Measurements from ENCODE around the gene NAE1. TPM values are rescaled to one million over a fixed set of nuclear protein-coding genes. Genes with fewer than 3 reads are reported as not detected.

Gene NAE1
- total RNA-seq, 1 donor from 2014 or later: 397 TPM

- Histone ChIP-seq H3K79me2 (ENCODE audit: low read depth) (no peaks in the 10 kb centered on the region), H3K36me3 (no peaks in the 10 kb centered on the region), H3K4me3 (no peak overlapping the region), H3K27me3 (peaks cover 5% of the 10 kb centered on the region), H4K20me1 (ENCODE audit: low read depth) (no peaks in the 10 kb centered on the region), H3K9ac (no peak overlapping the region), H2AFZ (replicated peaks) (no peak overlapping the region), H3K4me2 (no peak overlapping the region), H3F3A (ENCODE audit: low read depth) (no peaks in the 10 kb centered on the region), H3K9me3 (ENCODE audit: low read depth) (no peaks in the 10 kb centered on the region), H3K4me1 (no peaks in the 10 kb centered on the region), H3K27ac (no peak overlapping the region)
- DNase-seq (ENCODE audit: low spot score): no peak
- Mint-ChIP-seq H3K27me3 (ENCODE audit: insufficient read depth, low read depth) (no peaks in the 10 kb centered on the region), H3K4me3 (no peak overlapping the region), H3K4me1 (no peaks in the 10 kb centered on the region), H3K9me3 (no peaks in the 10 kb centered on the region), H3K27ac (no peak overlapping the region), H3K36me3 (no peaks in the 10 kb centered on the region)
- TF ChIP-seq EZH2 (IDR thresholded peaks at IDR 0.05) (no peak), EZH2phosphoT487 (IDR thresholded peaks at IDR 0.05) (no peak), CTCF (IDR thresholded peaks at IDR 0.05) (peak; percentile 9)
These were observed 72.7 kb downstream of the NAE1 start for GRCh38 chr16:66758086-66758485.

- H4K20me1 ChIP-seq (ENCODE audit: low read depth): peaks cover 12% of the 10 kb centered on the region
- Mint-ChIP-seq H3K9me3 (no peaks in the 10 kb centered on the region), H3K27ac (no peak overlapping the region), H3K36me3 (peaks cover 6% of the 10 kb centered on the region), H3K27me3 (ENCODE audit: insufficient read depth, low read depth) (peaks cover 4% of the 10 kb centered on the region), H3K4me1 (peaks cover 10% of the 10 kb centered on the region), H3K4me3 (no peak overlapping the region)
- peaks cover 17% of the 10 kb centered on the region for H3K79me2 ChIP-seq (ENCODE audit: low read depth)
- no peaks in the 10 kb centered on the region for H3K9me3 ChIP-seq (ENCODE audit: low read depth)
- no peak overlapping the region for H3K27ac ChIP-seq
- no peak for TF ChIP-seq EZH2 (IDR thresholded peaks at IDR 0.05)
- no peak for TF ChIP-seq EZH2phosphoT487 (IDR thresholded peaks at IDR 0.05)
- no peak for TF ChIP-seq CTCF (IDR thresholded peaks at IDR 0.05)
- DNase-seq (ENCODE audit: low spot score): no peak
- peaks cover 18% of the 10 kb centered on the region for H3K27me3 ChIP-seq
- H2AFZ ChIP-seq (replicated peaks): no peak overlapping the region
- peaks cover under 1% of the 10 kb centered on the region for H3K36me3 ChIP-seq
- no peak overlapping the region for H3K4me2 ChIP-seq
- H3F3A ChIP-seq (ENCODE audit: low read depth): peaks cover 8% of the 10 kb centered on the region
- H3K4me1 ChIP-seq: peaks cover 7% of the 10 kb centered on the region
- no peak overlapping the region for H3K9ac ChIP-seq
- H3K4me3 ChIP-seq: no peak overlapping the region
These were observed 76.0 kb downstream of the NAE1 start for GRCh38 chr16:66754819-66755218.

GRCh38 chr16:66754211-66754610 is 76.6 kb downstream of the NAE1 start:
- Histone ChIP-seq H3F3A (ENCODE audit: low read depth) (peaks cover 8% of the 10 kb centered on the region), H3K9ac (no peak overlapping the region), H3K36me3 (peaks cover 6% of the 10 kb centered on the region), H3K27me3 (peaks cover 18% of the 10 kb centered on the region), H2AFZ (replicated peaks) (no peak overlapping the region), H3K9me3 (ENCODE audit: low read depth) (no peaks in the 10 kb centered on the region), H3K4me3 (no peak overlapping the region), H3K27ac (no peak overlapping the region), H4K20me1 (ENCODE audit: low read depth) (peaks cover 18% of the 10 kb centered on the region), H3K79me2 (ENCODE audit: low read depth) (peaks cover 23% of the 10 kb centered on the region), H3K4me2 (no peak overlapping the region), H3K4me1 (peaks cover 12% of the 10 kb centered on the region)
- Mint-ChIP-seq H3K27ac (no peak overlapping the region), H3K4me1 (peaks cover 16% of the 10 kb centered on the region), H3K9me3 (no peaks in the 10 kb centered on the region), H3K27me3 (ENCODE audit: insufficient read depth, low read depth) (peaks cover 4% of the 10 kb centered on the region), H3K36me3 (peaks cover 10% of the 10 kb centered on the region), H3K4me3 (peak overlapping the region; percentile 31)
- TF ChIP-seq EZH2phosphoT487 (IDR thresholded peaks at IDR 0.05) (no peak), CTCF (IDR thresholded peaks at IDR 0.05) (no peak), EZH2 (IDR thresholded peaks at IDR 0.05) (no peak)
- no peak for DNase-seq (ENCODE audit: low spot score)

All from neural progenitor cell (in vitro differentiated cells).